MM.1S (cell line): ENCODE measurements around the gene NRK.

ENCODE experiments used
- CTCF ChIP-seq: fragments of 300-600 bp; sonication (generic); IDR thresholded peaks from 2 replicates; pipeline ENCODE4 v1.5.1; 2016; ENCODE audit warnings: antibody characterized with exemption, low read length, mixed read lengths
- EZH2 ChIP-seq: fragments of 300-600 bp; sonication (generic); optimal IDR thresholded peaks from 2 replicates; pipeline ENCODE3; 2017; ENCODE audit warnings: low read depth, mild to moderate bottlenecking, antibody characterized with exemption, low read length, mixed read lengths

DNA sequence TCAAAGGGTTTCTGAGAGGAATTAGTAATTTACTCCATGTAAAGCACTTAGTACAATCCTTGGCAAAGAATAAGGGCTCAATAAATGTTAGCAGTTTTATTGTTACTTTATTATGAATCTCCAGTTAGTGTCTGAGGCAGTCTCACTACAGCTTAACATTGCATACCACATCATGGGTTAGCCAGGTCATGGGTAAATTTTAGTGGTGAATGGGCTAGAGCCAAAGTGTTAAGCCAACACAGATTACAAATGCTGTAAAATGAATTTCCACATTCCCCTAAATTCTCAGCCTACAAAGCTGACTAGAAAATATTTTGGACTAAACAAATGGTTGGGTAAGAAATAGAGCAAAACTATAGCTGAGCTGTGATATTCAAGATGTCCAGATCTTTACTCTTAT lies 72.4 kb downstream of the NRK start:
- TF ChIP-seq CTCF (no peak), EZH2 (no peak)
